ENCODE measurements around the gene CDS1. TPM values are rescaled to one million over a fixed set of nuclear protein-coding genes. Genes with fewer than 3 reads are reported as not detected.

Gene CDS1
- total and polyA plus RNA-seq, 2 experiments from 2014 or later, result 11.0 to 21.3 TPM

DNA sequence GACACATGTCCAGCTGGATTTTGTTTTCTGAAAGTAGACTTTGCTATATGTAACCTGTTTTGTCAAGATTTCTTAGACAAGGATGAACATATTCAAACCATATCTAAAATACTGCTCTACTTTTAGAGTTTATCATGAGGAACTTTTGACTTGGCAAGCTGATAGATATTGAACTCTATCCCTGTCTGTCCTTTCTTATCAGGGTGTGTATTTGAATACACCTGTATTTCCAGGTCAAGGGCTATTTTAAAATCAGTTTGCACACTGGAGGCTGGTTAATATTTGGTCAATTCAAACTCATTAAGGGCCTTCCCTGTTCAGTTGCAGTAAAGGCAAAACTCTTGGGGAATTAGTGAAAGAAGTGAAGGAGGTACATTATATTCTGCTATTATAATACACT is 2.3 kb downstream of the CDS1 start:
- Histone ChIP-seq H4K20me1 (ENCODE audit: insufficient read depth, poor library complexity, severe bottlenecking) (no peaks in the 10 kb centered on the region), H3K79me2 (peaks cover 59% of the 10 kb centered on the region), H3K27ac (peak overlapping the region; percentile 95), H3K4me3 (peak overlapping the region; percentile 80), H3K4me1 (ENCODE audit: insufficient read depth) (peaks cover 5% of the 10 kb centered on the region), H3K4me2 (peak overlapping the region; percentile 80), H3K9me2 (replicated peaks; ENCODE audit: insufficient read depth) (no peaks in the 10 kb centered on the region), H3K9me3 (ENCODE audit: low read depth) (no peaks in the 10 kb centered on the region), H3K36me3 (replicated peaks; ENCODE audit: insufficient read depth, low read depth) (no peaks in the 10 kb centered on the region), H2AFZ (no peak overlapping the region), H3K27me3 (no peaks in the 10 kb centered on the region)
- TF ChIP-seq, protein P1, sequence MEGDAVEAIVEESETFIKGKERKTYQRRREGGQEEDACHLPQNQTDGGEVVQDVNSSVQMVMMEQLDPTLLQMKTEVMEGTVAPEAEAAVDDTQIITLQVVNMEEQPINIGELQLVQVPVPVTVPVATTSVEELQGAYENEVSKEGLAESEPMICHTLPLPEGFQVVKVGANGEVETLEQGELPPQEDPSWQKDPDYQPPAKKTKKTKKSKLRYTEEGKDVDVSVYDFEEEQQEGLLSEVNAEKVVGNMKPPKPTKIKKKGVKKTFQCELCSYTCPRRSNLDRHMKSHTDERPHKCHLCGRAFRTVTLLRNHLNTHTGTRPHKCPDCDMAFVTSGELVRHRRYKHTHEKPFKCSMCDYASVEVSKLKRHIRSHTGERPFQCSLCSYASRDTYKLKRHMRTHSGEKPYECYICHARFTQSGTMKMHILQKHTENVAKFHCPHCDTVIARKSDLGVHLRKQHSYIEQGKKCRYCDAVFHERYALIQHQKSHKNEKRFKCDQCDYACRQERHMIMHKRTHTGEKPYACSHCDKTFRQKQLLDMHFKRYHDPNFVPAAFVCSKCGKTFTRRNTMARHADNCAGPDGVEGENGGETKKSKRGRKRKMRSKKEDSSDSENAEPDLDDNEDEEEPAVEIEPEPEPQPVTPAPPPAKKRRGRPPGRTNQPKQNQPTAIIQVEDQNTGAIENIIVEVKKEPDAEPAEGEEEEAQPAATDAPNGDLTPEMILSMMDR (IDR thresholded peaks at IDR 0.05; ENCODE audit: poor library complexity), result no peak
- TF ChIP-seq EZH2phosphoT487 (IDR thresholded peaks at IDR 0.05; ENCODE audit: low read depth, severe bottlenecking, unreplicated experiment) (no peak), EZH2 (IDR thresholded peaks at IDR 0.05; ENCODE audit: borderline replicate concordance) (no peak)
- DNase-seq (ENCODE audit: low spot score), result no peak

DNA sequence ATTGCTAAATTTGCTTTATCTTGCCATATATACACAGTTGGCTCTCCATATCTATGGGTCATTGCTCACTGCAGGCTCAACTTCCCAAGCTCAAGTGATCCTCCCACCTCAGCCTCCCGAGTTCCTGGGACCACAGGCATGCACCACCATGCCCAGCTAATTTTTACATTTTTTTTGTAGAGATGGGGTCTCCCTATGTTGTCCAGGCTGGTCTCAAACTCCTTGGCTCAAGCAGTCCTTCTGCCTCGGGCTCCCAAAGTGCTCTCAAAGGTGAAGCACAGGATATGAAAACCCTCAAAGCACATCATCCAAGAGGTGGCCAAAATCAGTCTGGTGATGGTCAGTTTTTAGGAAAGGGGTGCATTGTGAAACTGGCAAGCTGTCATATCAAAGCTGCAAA is 11.8 kb downstream of the CDS1 start:
- no peaks in the 10 kb centered on the region for H3K9me3 ChIP-seq (ENCODE audit: low read depth)
- H3K27me3 ChIP-seq, result no peaks in the 10 kb centered on the region
- H3K4me1 ChIP-seq (ENCODE audit: insufficient read depth), result peaks cover 16% of the 10 kb centered on the region
- H2AFZ ChIP-seq, result no peak overlapping the region
- peaks cover 80% of the 10 kb centered on the region for H3K79me2 ChIP-seq
- 68% methylated on average over 2 of the region's 2 CpGs for WGBS (ENCODE audit: low lambda C conversion rate, missing lambda C conversion rate)
- H3K36me3 ChIP-seq (replicated peaks; ENCODE audit: insufficient read depth, low read depth), result no peaks in the 10 kb centered on the region
- no peak overlapping the region for H3K27ac ChIP-seq
- TF ChIP-seq, protein P1 (IDR thresholded peaks at IDR 0.05; ENCODE audit: poor library complexity), result no peak
- TF ChIP-seq EZH2 (IDR thresholded peaks at IDR 0.05; ENCODE audit: borderline replicate concordance) (no peak), EZH2phosphoT487 (IDR thresholded peaks at IDR 0.05; ENCODE audit: low read depth, severe bottlenecking, unreplicated experiment) (no peak)
- no peaks in the 10 kb centered on the region for H3K9me2 ChIP-seq (replicated peaks; ENCODE audit: insufficient read depth)
- no peaks in the 10 kb centered on the region for H4K20me1 ChIP-seq (ENCODE audit: insufficient read depth, poor library complexity, severe bottlenecking)
- no peak overlapping the region for H3K4me3 ChIP-seq
- no peak for DNase-seq (ENCODE audit: low spot score)
- H3K4me2 ChIP-seq, result no peak overlapping the region

DNA sequence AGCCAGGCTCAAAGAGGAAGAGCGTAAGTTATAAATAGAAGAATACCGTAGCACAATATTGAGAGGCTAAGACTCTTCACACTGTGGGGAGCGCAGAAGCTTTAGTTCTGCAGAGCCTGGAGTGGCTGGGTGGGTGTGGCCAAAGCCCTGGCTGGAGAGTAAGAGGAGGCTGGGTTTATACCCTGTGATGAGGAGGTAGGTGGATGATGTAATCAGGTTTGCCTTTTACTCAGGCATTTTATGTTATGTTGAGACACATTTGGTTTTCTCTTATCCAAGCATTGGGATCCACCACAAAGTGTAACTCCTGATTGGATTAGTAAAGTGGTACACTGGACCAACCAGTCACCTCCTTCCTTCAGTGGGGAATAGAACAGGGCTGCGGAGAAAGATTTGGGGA is 13.9 kb downstream of the CDS1 start:
- peaks cover 78% of the 10 kb centered on the region for H3K79me2 ChIP-seq
- no peaks in the 10 kb centered on the region for H3K27me3 ChIP-seq
- H3K36me3 ChIP-seq (replicated peaks; ENCODE audit: insufficient read depth, low read depth), result no peaks in the 10 kb centered on the region
- no peaks in the 10 kb centered on the region for H4K20me1 ChIP-seq (ENCODE audit: insufficient read depth, poor library complexity, severe bottlenecking)
- H3K27ac ChIP-seq, result peak overlapping the region; percentile 78
- TF ChIP-seq EZH2 (IDR thresholded peaks at IDR 0.05; ENCODE audit: borderline replicate concordance) (no peak), EZH2phosphoT487 (IDR thresholded peaks at IDR 0.05; ENCODE audit: low read depth, severe bottlenecking, unreplicated experiment) (no peak)
- TF ChIP-seq, protein P1 (IDR thresholded peaks at IDR 0.05; ENCODE audit: poor library complexity), result no peak
- no peak overlapping the region for H3K4me2 ChIP-seq
- 93% methylated on average over 4 of the region's 4 CpGs for WGBS (ENCODE audit: low lambda C conversion rate, missing lambda C conversion rate)
- no peak overlapping the region for H3K4me3 ChIP-seq
- no peaks in the 10 kb centered on the region for H3K9me2 ChIP-seq (replicated peaks; ENCODE audit: insufficient read depth)
- H2AFZ ChIP-seq, result no peak overlapping the region
- peaks cover 16% of the 10 kb centered on the region for H3K4me1 ChIP-seq (ENCODE audit: insufficient read depth)
- DNase-seq (ENCODE audit: low spot score), result peak; percentile 55
- no peaks in the 10 kb centered on the region for H3K9me3 ChIP-seq (ENCODE audit: low read depth)

DNA sequence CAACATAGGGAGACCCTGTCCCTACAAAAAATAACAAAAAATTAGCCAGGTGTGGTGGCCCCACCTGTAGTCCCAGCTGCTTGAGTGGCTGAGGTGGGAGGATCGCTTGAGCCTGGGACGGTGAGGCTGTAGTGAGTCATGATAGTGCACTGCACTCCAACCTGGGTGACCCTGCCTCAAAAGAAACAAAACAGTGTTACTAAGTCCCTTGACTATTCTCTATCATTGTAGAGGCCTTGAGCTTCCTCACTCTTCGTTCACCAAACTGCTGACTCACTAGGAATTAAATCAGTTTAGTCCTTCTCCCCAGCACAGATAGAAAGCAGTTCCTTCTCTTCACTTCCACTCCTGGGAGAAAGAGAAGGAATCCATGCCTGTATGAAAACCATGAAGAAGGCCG is 14.5 kb downstream of the CDS1 start:
- DNase-seq (ENCODE audit: low spot score), result peak; percentile 25
- Histone ChIP-seq H3K4me2 (no peak overlapping the region), H3K79me2 (peaks cover 81% of the 10 kb centered on the region), H3K4me1 (ENCODE audit: insufficient read depth) (peaks cover 16% of the 10 kb centered on the region), H3K36me3 (replicated peaks; ENCODE audit: insufficient read depth, low read depth) (no peaks in the 10 kb centered on the region), H3K4me3 (no peak overlapping the region), H3K9me2 (replicated peaks; ENCODE audit: insufficient read depth) (no peaks in the 10 kb centered on the region), H2AFZ (no peak overlapping the region), H3K27ac (peak overlapping the region; percentile 78), H3K9me3 (ENCODE audit: low read depth) (no peaks in the 10 kb centered on the region), H3K27me3 (no peaks in the 10 kb centered on the region), H4K20me1 (ENCODE audit: insufficient read depth, poor library complexity, severe bottlenecking) (no peaks in the 10 kb centered on the region)
- 69% methylated on average over 4 of the region's 4 CpGs for WGBS (ENCODE audit: low lambda C conversion rate, missing lambda C conversion rate)
- TF ChIP-seq EZH2 (IDR thresholded peaks at IDR 0.05; ENCODE audit: borderline replicate concordance) (no peak), EZH2phosphoT487 (IDR thresholded peaks at IDR 0.05; ENCODE audit: low read depth, severe bottlenecking, unreplicated experiment) (no peak)
- TF ChIP-seq, protein P1 (IDR thresholded peaks at IDR 0.05; ENCODE audit: poor library complexity), result no peak
